Stimulated activated CD4-positive, alpha-beta T cell treated with anti-CD3 and anti-CD28 coated beads, Interleukin-1b, Interleukin-23, amount 100 ng/mL, for 48 hours (primary cell): Measurements from ENCODE around the gene ENHO.
"Not testable (repeated sequence)": the region's sequence is repeated elsewhere in the genome, so short reads cannot be mapped to it uniquely, and the experiment has no call there.

ENCODE experiments used
- DNase-seq: peaks from one replicate; pipeline ENCODE4 v3.0.0-alpha.2; 2020

ENHO gene

DNA sequence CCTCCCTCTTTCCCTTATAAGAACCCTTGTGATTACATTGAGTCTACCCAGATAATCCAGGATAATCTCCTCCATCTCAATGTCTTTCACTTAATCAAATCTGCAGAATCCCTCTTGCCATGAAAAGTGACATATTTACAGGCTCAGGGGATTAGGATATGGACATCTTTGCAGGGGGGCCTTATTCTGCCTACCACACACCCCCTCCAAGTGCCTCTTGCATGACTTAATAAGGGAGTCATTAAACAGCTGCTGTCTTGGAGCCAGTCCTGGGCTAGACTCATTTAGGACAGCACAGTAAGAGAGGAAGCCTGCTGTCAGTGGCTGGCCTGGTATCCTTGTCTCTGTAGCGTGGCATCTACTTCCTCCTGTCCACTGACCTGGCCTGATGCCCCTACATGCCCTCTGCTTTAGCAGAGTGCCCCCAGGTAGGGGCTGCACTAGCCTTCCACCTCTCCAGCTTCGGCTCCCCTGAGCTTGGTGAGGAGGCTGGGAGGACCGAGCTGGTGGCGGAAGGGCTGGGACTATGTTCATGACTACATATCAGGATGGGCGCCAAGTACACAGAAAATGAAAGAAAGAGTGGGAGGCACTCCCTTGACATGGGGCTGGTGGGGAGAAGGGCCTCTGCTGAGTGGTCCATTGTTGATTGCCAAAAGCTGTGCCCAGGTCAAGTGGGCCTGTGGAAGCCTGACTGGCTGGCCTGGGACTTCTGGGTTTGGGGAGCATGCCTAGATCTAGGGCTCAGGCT is 17.2 kb downstream of the ENHO start:
- DNase-seq = no peak

DNA sequence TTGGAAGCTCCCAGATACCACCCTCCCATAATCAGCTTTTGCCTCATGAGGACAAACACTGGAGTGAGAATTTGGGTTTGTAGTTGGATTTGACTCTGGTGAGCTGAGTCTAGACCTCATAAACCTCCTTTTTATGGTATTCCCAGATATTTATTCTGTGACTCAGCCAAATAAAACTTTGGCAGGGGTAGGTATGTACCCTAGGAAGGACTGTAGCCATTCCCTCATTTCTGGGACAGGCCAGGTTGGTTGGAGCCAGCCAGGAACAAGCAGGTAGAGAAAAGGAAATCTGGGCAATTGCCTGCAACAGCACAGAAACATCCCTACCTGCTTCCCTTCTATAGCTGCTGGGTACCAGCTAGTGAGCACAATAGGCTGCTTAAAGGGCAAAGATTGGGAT is 19.4 kb downstream of the ENHO start:
- no peak for DNase-seq

DNA sequence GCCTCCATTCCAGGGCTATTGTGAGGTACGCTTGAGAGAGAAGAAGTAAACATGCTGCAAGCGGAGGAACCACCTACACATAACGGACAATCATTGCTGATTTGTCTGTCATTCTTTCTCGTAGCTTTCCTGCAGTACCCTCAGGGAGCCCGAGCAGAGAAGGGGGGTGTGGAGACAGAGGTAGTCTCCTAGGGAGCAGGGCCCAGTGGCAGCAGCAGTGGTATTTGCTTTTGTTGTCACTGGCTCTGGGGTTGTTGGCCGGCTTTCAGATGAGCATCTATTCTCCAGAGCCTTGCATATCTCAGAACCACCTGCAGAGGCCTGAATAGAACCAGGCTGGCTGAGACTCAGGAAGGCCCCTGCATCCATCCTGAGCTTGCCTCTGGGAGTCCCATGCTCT is 19.9 kb downstream of the ENHO start:
- no peak for DNase-seq

DNA sequence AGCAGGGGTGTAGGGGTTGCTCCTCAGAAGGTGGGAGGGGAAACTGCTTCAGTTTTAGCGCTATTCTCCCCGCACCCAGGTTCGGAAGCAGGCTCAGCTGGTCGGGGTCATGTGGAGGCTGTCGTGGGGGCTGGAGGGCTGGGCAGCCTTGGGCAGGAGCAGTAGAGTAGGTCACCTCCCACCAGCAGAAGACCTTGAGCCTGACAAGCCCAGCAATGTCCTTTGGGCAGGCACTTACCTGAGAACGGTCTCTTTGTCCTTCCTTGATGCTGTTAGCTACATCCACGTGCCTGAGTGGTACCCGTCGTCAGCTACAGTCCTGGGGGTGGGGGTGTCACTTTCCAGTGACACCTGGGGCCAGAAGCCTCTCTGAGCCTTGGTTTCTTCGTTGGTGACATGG is 20.3 kb downstream of the ENHO start:
- no peak for DNase-seq

DNA sequence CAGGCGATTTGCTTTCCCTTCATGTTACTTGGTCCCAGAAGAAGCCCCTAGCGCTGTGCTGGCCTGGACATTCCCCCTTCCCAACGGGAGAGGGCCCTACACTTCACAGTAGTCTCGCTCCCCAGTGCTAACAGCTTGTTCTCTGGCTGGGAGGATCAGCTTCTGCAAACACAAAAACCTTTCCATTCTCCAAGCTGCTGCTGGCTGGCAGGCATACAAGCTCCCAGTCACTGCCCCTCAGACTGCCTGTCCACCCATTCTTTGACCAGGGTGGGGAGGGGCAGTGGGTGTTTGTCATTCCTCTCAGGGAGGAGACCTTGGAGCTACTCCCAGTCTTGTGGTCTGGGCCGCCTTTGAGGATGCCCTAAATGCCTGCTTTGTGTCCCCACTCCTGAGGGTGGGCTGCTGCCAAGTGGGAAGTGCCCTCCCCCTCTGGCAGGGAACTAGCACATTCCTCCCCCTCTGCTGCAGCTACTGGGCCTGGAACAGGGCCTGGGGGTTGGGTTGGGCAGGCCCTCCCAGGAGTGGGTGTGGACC is 20.8 kb downstream of the ENHO start:
- DNase-seq = no peak

DNA sequence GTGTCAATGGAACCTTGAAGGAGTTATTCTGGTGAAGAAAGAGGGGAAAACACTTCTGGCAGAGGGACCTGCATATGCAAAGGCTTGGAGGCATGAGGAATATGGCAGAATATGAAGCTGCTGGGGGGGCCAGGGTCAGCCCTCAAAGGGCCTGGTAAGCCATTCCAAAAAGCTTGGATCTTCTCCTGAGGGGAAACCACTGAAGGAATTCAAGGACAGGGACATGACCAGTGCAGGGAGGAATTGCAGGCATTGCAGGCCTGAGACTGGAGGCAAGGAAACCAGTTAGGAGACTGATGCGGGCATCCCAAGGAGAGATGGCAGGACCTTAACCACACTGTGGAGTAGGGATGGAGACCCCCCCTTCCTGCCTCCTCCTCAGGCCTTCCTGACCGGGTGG is 21.4 kb downstream of the ENHO start:
- no peak for DNase-seq

DNA sequence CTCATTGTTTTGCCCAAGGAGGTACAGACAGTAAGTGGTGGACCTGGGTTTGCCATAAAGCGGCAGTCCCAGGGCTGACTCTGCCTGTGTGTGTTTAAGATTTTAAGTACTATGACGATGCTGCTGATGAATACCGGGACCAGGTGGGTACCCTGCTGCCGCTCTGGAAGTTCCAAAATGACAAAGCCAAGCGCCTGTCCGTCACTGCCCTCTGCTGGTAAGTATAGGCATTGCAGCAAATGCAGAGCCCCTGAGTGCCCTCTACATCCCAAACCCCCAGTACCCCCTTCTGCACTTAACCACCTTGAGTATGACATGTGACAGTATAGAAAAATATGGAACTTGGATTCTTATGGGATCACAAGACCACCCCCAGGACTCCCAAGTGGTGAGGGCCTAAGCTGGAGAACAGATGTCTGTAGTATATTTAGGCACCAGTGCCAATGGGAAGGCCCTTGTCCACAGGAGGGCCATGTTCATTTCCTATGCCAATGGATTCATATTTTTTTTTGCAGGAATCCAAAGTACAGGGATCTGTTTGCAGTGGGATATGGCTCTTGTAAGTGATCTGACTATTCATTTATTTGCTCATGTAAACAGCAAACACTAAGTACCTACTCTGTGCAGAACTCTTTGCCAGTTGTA is 22.0 kb downstream of the ENHO start:
- peak; percentile 85 for DNase-seq

DNA sequence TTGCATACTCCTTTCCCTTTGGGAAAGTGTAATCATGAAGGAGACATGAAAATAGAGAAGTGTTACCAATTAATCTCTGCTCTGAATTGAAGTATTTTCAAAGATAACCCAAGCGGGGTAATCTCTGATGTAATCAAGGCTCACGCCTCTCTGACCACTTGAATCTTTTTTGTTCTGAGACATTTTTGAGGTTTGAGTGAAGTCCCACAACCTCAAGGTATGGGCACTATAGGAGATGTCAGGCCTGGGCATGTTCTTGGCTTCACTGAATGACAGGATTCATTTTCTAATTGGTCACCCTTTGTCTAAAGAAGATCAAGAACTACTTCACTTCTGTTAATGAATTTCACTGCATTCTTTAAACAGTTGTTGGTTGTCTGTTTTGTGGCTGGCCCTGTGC is 23.7 kb downstream of the ENHO start:
- DNase-seq = no peak

DNA sequence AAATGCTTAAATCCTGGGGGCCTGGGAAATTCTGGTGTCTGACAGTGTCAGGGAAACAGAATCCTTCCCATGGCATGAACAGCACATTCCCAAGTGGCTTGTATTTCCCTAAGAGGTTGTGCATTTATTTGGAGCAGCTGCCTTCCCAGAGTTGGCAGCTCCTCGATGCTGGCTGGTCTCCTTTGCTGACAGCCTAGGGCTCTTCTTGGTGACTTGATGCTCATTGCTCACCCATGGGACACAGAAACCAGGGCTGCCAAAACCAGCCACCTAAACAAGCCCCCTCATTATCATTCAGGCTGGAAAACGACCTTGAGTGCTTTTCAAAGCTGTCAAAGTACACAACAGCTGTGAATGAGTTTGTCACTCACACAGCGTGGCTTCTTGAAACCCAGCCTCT is 24.2 kb downstream of the ENHO start:
- DNase-seq = no peak

DNA sequence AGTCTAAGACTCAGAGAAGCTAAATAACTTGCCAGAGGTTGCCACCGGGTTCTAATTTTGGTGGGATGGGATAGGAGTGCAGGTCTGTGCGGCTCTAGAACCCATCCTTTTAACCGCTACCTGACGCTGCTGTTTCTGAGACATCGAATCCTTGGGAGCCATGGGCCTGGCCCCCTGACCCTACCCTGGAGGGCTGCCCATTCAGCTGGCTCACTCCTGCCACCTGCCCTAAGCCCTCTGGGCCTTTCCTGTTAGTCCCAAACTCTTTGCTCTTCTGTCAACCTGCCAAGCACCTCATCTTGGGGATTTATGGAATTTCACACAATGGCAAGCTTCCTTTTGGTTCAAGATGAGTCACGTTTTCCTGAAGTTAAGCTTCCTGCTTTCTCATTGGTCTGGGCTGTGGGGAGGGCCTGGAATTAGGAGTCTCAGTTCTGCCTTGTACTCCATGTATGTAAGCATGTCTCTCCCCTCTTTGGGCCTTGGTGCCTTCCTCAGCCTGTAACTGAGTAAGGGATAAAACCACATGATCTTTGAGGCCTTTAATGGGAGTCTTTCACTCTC is 26.6 kb downstream of the ENHO start:
- no peak for DNase-seq

DNA sequence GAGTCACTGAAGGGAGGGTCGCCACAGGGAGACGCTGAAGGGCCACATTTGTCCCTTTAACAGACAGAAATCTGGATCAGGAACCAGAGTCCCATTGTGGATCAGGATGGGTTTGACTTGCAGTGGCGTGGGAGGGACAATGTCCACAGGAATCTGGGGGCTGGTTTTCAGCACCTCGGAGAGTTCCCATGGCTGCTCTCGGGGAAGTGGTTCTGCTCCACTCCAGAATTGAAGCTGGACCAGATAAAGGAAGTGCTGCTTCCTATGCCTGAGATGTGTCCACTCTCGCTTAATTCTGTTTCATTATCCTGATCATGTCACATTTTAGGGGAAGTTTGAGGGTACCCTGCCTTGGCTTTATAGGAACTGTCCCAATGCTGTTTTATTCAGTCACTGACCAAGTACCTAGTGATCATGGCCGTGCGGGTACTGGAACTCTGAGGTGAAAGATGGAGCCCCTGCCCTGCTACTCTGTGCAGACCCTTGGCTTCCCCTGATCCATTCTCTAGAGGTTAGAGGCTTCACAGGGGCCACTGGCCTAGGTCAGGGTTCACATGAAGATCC is 28.7 kb downstream of the ENHO start:
- DNase-seq = no peak

DNA sequence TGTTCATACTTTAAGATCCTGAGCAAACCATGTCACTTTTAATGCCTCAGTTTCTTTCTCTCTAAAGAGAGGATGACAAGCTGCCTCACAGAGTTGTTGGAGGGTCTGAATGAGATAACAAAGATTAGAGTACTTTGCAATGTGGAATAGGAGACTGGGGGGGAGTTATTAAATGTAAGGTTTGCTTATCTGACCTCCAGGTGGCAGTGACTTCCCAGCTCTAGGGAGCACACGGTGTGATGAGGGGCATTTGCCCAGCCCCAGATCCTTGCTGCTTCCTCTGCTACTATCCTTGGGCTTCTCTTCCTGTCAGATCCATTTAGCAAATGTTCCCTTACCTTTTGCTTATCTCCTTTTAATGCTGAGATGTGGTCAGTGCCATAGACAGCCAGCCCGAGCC is 30.7 kb downstream of the ENHO start:
- DNase-seq = no peak

DNA sequence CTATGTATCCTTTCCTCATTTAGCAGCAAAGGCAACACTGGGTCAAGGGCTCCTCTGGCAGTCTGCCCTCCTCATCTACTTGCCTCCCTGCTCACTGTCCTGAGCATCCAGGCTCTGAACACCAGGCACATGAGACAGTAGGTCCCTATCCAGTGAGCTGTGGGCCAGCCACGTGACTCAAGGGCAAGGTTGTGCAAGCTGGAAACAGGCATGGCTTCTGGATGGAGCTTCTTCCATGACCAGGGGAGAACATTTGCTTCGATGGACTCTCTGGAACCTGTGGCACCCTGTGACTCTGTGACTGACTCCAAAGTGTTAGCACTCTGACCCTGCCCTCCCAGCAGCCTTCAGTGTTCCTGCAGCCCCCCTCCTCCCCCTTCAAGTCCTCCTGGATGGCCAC is 31.2 kb downstream of the ENHO start:
- DNase-seq = no peak

DNA sequence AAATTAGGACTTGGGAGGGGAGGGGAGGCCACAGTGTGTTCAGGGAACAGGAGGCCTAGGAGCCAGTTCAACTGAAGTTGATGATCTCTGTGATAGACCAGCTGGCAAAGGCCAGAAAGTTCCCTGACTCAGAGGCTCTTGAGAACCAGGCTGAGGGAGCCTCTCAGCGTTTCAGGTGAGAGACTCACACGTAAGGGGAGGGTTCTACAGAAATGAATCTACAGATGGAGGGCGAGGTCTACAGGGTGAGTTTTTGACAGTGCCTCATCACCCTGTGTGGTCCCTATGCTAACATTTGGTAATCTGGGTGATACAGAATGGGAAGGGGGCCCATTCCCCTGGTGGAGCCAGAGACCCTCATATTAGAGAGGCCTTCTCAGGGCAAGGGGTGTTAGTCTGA is 32.0 kb downstream of the ENHO start:
- peak; percentile 14 for DNase-seq

DNA sequence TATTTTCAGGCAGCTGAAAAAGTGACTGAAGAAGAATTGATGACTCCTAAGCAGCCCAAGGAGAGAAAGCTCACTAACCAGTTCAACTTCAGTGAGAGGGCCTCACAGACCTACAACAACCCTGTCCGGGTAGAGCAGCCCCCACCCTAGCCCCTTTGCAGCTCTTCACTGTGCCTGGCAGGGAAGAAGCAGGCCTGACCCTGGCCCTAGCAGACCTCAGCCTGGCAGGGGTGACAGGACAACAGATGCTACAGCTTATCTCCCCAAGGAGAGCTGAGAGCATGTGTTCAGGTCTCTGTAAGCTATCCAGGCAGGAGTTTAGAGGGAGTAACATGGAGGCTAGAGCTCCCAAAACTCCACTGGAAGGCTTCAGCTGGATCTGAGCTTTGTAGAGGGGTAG is 32.4 kb downstream of the ENHO start:
- DNase-seq = no peak

DNA sequence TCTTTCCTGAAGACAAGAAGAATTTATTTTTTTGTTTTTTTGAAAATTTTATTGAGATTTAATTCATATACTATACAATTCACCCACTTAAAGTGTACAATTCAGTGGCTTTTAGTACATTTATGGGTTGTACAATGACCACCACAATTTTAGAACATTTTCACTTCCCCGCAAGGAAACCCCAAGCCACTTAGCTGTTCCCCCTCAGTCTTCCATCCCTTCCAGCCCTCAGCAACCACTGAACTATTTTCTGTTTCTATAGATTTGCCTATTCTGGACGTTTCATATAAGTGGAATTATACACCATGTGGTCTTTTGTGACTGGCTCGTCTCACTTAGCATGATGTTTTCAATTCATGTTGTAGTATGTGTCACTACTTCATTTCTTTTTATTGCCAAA is 36.2 kb downstream of the ENHO start:
- DNase-seq = no peak

DNA sequence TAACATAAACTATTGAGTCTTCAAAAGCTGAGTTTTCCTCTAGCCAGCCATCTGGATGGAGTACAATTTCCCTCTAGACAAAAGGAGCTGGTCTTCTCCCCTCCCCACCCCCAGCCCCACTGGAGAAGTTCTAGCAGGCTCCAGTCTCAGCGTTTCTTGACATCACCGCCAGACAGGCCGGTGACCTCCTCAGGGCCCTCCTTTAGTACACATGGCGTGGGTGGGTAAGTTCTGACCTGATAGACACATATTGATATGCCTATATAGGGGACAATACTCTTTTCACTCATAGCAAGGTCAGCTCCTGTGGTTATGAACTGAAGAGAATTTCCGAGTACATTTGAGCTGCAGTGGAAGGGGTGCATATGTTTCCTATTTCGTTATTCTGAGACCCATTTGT is 37.0 kb downstream of the ENHO start:
- DNase-seq = no peak

DNA sequence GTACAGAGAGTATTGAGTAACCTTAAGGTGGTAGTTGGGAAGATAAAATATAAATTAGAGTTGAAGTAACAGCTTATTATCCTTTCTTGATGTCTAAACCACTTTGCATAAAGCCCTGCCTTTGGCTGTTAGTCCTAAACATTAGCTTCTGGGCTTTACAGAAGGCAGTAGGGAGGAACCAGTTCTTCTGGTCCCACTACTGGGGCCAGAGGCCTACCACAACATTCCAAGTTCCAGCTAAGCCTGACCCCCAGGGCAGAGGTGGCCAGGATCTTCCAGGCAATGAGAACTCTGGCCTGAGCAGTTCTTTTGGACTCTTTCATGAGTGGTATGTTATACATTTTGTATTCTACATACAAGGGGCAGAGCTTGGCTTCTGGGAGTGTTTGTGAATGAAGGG is 38.1 kb downstream of the ENHO start:
- no peak for DNase-seq

DNA sequence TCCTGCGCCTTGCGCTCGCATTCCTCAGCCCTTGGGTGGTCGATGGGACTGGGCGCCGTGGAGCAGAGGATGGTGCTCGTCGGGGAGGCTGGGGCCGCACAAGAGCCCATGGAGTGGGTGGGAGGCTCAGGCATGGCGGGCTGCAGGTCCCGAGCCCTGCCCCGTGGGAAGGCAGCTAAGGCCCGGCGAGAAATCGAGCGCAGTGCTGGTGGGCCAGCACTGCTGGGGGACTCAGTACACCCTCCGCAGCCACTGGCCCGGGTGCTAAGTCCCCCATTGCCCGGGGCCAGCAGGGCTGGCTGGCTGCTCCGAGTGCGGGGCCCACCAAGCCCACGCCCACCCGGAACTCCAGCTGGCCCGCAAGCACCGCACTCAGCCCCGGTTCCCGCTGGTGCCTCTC is 40.0 kb downstream of the ENHO start:
- DNase-seq = not testable (repeated sequence)

DNA sequence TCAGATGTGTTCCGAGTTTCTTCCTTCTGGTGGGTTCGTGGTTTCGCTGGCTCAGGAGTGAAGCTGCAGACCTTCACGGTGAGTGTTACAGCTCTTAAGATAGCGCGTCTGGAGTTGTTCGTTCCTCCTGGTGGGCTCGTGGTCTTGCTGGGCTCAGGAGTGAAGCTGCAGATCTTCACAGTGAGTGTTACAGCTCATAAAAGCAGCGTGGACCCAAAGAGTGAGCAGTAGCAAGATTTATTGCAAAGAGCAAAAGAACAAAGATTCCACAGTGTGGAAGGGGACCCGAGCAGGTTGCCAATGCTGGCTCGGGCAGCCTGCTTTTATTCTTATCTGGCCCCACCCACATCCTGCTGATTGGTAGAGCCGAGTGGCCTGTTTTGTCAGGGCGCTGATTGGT is 41.2 kb downstream of the ENHO start:
- DNase-seq = not testable (repeated sequence)

DNA sequence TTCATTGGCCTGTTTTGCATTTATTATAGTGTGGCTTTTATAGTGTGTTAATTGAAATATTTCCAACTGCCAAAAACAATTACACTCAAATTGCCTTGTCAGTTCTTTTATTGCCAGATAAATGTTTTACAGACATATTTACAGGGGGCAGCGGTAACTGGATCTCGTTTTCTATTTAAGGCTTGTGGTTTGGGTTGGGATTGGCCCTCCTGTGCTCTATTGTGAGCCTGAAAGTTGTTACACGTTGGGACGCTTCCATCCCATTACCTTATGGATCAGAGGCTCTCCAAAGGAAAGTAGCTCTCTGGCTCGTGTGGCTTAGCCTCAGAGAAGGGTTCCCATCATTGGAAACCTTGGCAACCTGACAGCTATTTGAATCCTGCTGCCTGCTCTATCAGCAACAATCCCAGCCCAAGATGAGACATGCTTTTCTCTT is 43.3 kb downstream of the ENHO start:
- no peak for DNase-seq

DNA sequence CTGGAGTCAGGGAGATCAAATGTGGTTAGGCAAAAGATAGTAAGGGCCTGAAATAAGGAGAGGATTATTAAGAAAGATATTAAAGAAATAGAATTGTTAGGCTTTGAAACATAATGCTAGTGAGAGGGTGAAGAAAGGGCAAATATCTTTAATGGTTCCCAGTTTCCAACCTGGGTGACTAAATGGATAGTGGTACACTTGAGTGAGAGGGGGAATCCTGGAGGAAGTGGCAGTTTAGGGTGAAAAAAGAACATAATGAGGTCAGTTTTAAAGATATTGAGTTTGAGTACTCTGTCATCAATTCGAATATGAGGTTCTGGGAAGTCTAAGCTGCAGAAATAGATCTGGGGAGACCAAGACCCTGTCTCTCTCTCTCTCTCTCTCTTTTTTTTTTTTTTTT is 45.2 kb downstream of the ENHO start:
- no peak for DNase-seq

DNA sequence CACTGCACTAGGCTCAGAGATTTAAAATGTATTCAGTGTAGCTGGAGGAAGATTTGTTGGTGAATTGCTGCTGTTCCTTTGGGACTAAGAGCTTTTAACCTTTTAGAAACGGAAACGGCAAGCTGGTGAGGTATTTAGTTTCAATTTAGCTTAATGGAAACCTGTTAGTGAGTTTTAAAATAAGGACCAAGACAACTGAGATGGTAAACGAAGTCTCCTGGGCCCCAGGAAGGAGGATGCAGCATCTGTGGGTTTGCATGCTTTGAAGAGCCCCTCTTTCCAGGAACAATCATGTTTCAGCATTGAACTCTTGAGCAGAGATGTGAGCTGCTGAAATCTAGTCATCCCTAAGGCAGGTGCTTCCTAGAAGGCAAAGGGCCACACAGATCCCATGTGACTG is 47.7 kb downstream of the ENHO start:
- DNase-seq = no peak
